GM13977 (cell line): Measurements from ENCODE around the gene POLR2E.

Experiments used
- DNase-seq: peaks from one replicate; pipeline ENCODE4 v3.0.0; 2012; ENCODE audit warnings: low spot score
- CTCF ChIP-seq: IDR thresholded peaks from 2 replicates; pipeline ENCODE4 v1.5.1; 2012; ENCODE audit warnings: mild to moderate bottlenecking, control low read depth; ENCODE audit not compliant: insufficient read depth; ENCODE audit errors: extremely low read depth, missing control alignments
- in situ Hi-C: fragments of 300-500 bp; cut with MboI; formaldehyde crosslinking; loops from one replicate; pipeline ENCODE4 v1.12.0; 2022; ENCODE audit warnings: low sequenced_read_pairs, low pct_unique_long_range_greater_than_20kb, mixed read lengths, inconsistent platforms; ENCODE audit not compliant: unreplicated experiment

The POLR2E gene

GRCh38 chr19:1122021-1122971 lies 27.1 kb upstream of the POLR2E start:
- DNase-seq = no peak
- in situ Hi-C loops = no loop called here
- no peak for TF ChIP-seq CTCF

- DNase-seq = no peak
- in situ Hi-C loops = no loop called here
- no peak for TF ChIP-seq CTCF
Measured at GRCh38 chr19:1121395-1121794, 26.2 kb upstream of the POLR2E start.

- no peak for DNase-seq
- no peak for TF ChIP-seq CTCF
- in situ Hi-C loops = loop anchor here (10.0 kb wide), 1 partner anchor 75 kb away; no protein-coding TSS in a partner anchor
Measured at GRCh38 chr19:1119475-1120217, 24.5 kb upstream of the POLR2E start.

- in situ Hi-C loops = loop anchor here (10.0 kb wide), 1 partner anchor 76 kb away; no protein-coding TSS in a partner anchor
- no peak for TF ChIP-seq CTCF
- no peak for DNase-seq
Measured at GRCh38 chr19:1118999-1119398, 23.8 kb upstream of the POLR2E start.

- no peak for TF ChIP-seq CTCF
- no peak for DNase-seq
- in situ Hi-C loops = loop anchor here (10.0 kb wide), 1 partner anchor 77 kb away; no protein-coding TSS in a partner anchor
Measured at GRCh38 chr19:1117654-1118053, 22.5 kb upstream of the POLR2E start.

GRCh38 chr19:1116726-1117581 lies 21.8 kb upstream of the POLR2E start:
- no peak for TF ChIP-seq CTCF
- no peak for DNase-seq
- in situ Hi-C loops = loop anchor here (10.0 kb wide), 1 partner anchor 78 kb away; no protein-coding TSS in a partner anchor
